Tibial nerve (tissue), 3 donors: Measurements from ENCODE around the gene CLDN25.

Experiments
- EP300 ChIP-seq, 2 donors: sonication (generic); formaldehyde crosslinking; IDR thresholded peaks; one replicate each; pipeline ENCODE4 v1.6.1; 2017; ENCODE audit warnings: antibody characterized with exemption in 2 of 2, mild to moderate bottlenecking in 1 of 2
- POLR2A ChIP-seq, 2 donors: fragments of 450-650 bp; IDR thresholded peaks; one replicate each; pipeline ENCODE4 v1.6.1; 2017; ENCODE audit warnings: antibody characterized with exemption in 2 of 2, mild to moderate bottlenecking in 2 of 2, moderate library complexity in 2 of 2

DNA sequence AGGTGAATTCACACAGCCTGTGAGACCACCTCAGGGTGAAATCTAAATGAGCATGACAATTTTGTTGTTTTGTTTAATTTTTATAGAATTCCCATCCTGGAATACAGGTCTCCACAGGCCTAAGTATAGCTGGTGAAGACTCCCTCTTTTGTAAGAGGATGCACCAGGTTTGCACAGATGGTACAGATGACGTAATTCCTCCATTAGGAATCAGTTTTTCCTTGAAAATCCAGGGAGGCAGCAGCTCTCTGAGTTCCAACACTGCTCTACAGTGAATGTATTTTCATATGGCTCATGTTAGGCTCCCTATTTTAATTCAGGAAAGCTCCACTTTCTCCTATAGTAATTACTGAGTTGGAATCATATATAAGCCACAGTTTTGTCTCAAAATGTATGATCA, 48.6 kb downstream of the CLDN25 start:
- TF ChIP-seq POLR2A (IDR thresholded peaks at IDR 0.05) = no peak
- TF ChIP-seq EP300 (IDR thresholded peaks at IDR 0.05) = no peak
